HG03095 (cell line): Measurements from ENCODE around the gene IQGAP2.
"Not testable (repeated sequence)": the region's sequence is repeated elsewhere in the genome, so short reads cannot be mapped to it uniquely, and the experiment has no call there.

ENCODE experiments used
- ATAC-seq: cut with Tn5 transposase; IDR thresholded peaks from one replicate; pipeline ENCODE4 v1.9.1; 2021; ENCODE audit warnings: moderate library complexity; ENCODE audit not compliant: unreplicated experiment

Gene IQGAP2

GRCh38 chr5:76641514-76642120, 238.5 kb downstream of the IQGAP2 start:
- no peak for ATAC-seq

- ATAC-seq: no peak
Observed at GRCh38 chr5:76642390-76643040, 239.4 kb downstream of the IQGAP2 start.

GRCh38 chr5:76643371-76643770, 240.3 kb downstream of the IQGAP2 start:
- ATAC-seq: no peak

GRCh38 chr5:76649140-76649539, 246.1 kb downstream of the IQGAP2 start:
- ATAC-seq: no peak

GRCh38 chr5:76652809-76653414, 249.8 kb downstream of the IQGAP2 start:
- no peak for ATAC-seq

GRCh38 chr5:76657091-76657490, 254.0 kb downstream of the IQGAP2 start:
- ATAC-seq: no peak

- no peak for ATAC-seq
Observed at GRCh38 chr5:76657683-76658311, 254.7 kb downstream of the IQGAP2 start.

- ATAC-seq: no peak
Observed at GRCh38 chr5:76660360-76660759, 257.3 kb downstream of the IQGAP2 start.

GRCh38 chr5:76662521-76662920, 259.4 kb downstream of the IQGAP2 start:
- ATAC-seq: no peak

GRCh38 chr5:76663573-76663972, 260.5 kb downstream of the IQGAP2 start:
- no peak for ATAC-seq

- no peak for ATAC-seq
Observed at GRCh38 chr5:76664079-76664478, 261.0 kb downstream of the IQGAP2 start.

- ATAC-seq: no peak
Observed at GRCh38 chr5:76667495-76667894, 264.4 kb downstream of the IQGAP2 start.

GRCh38 chr5:76669245-76669644, 266.2 kb downstream of the IQGAP2 start:
- ATAC-seq: no peak

- ATAC-seq: no peak
Observed at GRCh38 chr5:76670508-76670907, 267.4 kb downstream of the IQGAP2 start.

- no peak for ATAC-seq
Observed at GRCh38 chr5:76672242-76672641, 269.2 kb downstream of the IQGAP2 start.

GRCh38 chr5:76673125-76673524, 270.0 kb downstream of the IQGAP2 start:
- no peak for ATAC-seq

GRCh38 chr5:76674330-76675066, 271.4 kb downstream of the IQGAP2 start:
- no peak for ATAC-seq

GRCh38 chr5:76675364-76675763, 272.3 kb downstream of the IQGAP2 start:
- no peak for ATAC-seq

- ATAC-seq: no peak
Observed at GRCh38 chr5:76677849-76678472, 274.9 kb downstream of the IQGAP2 start.

- no peak for ATAC-seq
Observed at GRCh38 chr5:76679231-76679630, 276.1 kb downstream of the IQGAP2 start.

GRCh38 chr5:76680826-76681225, 277.7 kb downstream of the IQGAP2 start:
- not testable (repeated sequence) for ATAC-seq
